Epithelial cell of proximal tubule (primary cell): ENCODE results near the gene NRP2. TPM values are rescaled to one million over a fixed set of nuclear protein-coding genes. Genes with fewer than 3 reads are reported as not detected.

ENCODE experiments used
- DNase-seq: peaks from one replicate; pipeline ENCODE4 v3.0.0-alpha.2; 2011; ENCODE audit warnings: low read depth
- H3K4me3 ChIP-seq: 2 replicates; pipeline ENCODE4 v1.5.1; 2011; ENCODE audit warnings: low read depth, mild to moderate bottlenecking, low read length
- CTCF ChIP-seq: conservative IDR thresholded peaks from 2 replicates; pipeline ENCODE4 v1.5.1; 2012; ENCODE audit warnings: low read depth, mild to moderate bottlenecking, low read length
- total RNA-seq: library from RNA; depleted of rRNA; stranded (reverse); fragments of >200 nt; gene quantifications from 2 replicates; pipeline ENCODE4 v1.2.3, GENCODE V29; 2015

The NRP2 gene
- total RNA-seq, 1 donor from 2014 or later, result 36.5 TPM

DNA sequence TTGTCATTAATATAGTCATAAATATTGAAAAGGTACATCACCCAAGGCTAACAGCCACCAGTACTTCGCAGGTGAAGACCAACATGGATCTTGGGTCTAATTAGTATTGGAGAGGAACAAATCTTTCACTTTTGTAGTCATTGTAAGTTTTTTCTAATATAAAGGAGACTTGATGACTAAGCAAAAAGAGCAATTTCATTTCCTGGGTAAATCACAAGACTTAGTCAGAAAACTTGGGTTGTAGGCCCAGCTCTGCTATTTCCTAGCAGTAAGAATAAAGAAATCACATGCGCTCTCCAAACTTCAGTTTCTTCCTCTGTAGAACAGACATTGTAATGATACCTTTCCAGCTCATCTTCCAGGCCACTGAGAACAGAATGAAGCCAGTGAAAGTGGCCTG, 40.9 kb downstream of the NRP2 start:
- TF ChIP-seq CTCF, result no peak
- DNase-seq, result no peak
- H3K4me3 ChIP-seq, result no peak overlapping the region

DNA sequence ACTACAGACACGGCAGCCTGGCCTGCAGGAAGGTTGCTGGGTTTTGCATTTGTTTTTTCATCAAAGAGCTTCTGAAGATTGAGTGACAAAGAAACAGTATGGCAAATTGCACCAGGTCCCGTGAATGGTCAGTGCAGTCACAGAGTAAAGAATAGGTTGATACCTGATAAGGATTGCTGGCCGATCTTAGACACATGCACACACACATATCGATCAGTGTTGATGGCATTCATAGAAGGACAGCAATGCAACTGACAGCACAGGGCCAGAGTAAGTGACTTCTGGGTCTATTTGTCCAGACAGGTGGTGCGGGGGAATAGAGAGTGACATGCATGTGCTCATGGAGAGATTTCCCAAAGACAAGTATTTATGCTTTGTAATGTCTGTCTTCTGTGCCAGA, 42.8 kb downstream of the NRP2 start:
- no peak overlapping the region for H3K4me3 ChIP-seq
- TF ChIP-seq CTCF, result no peak
- DNase-seq, result no peak

DNA sequence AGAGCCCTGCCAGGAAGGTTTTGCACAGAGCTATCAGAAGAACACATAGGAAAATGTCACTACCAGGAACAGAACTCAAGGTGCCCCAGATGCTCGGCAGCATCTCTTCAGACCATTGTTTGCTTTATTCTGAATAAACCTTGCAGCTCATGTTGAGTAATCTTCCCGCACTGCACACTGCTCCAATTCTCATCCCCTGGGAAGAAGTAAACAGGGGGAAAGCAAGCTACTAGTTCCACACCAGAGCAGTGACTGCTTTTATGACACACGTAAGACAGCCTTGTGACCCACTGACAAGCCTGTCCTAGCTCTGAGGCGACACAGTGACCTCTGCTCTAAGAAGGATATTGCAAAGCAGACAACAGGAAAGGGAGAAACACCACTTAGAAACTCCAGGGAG, 44.2 kb downstream of the NRP2 start:
- DNase-seq, result no peak
- TF ChIP-seq CTCF, result no peak
- H3K4me3 ChIP-seq, result no peak overlapping the region

GRCh38 chr2:205727174-205727573, 44.9 kb downstream of the NRP2 start:
- H3K4me3 ChIP-seq, result no peak overlapping the region
- TF ChIP-seq CTCF, result no peak
- no peak for DNase-seq

DNA sequence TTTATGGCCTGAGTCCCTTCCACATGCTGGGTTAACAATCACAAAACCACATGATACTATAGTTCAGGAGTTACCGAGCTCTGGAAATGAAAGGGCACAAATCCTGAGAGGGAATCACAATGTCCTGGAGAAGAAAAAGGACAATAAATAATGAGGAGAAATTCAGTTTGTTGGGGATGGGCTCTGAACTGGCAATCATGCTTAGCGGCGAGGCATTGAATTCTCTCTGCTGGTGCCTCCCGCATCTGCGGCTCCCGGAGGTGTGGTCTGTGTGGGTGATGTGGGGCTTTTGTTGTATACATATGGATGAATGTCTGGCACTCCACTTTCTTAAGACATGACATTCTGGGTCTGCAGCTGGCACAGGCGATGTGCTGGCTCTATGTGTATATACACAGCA, 46.1 kb downstream of the NRP2 start:
- no peak for DNase-seq
- no peak for TF ChIP-seq CTCF
- no peak overlapping the region for H3K4me3 ChIP-seq

- no peak overlapping the region for H3K4me3 ChIP-seq
- DNase-seq, result no peak
- TF ChIP-seq CTCF, result no peak
Measured at GRCh38 chr2:205730191-205730590, 47.9 kb downstream of the NRP2 start.

- no peak overlapping the region for H3K4me3 ChIP-seq
- TF ChIP-seq CTCF, result no peak
Measured at GRCh38 chr2:205730701-205731582, 48.6 kb downstream of the NRP2 start.

More at GRCh38 chr2:205730701-205731582, 48.6 kb downstream of the NRP2 start:
- DNase-seq, result no peak
